Heart left ventricle (tissue), 13 donors: ENCODE results near the gene ZC3H13.

Experiments used
- CTCF ChIP-seq, 12 donors: fragments of 200-600 bp; sonication (generic) in 4 of 12; IDR thresholded peaks; one replicate each; pipeline versions ENCODE4 v1.5.0 to v1.8.0; 2018 to 2022; ENCODE audit warnings: antibody characterized with exemption in 12 of 12, mild to moderate bottlenecking in 5 of 12
- POLR2A ChIP-seq, 2 donors: fragments of 450-650 bp; IDR thresholded peaks; one replicate each; pipeline ENCODE4 v1.6.1; 2017; ENCODE audit warnings: antibody characterized with exemption in 2 of 2, mild to moderate bottlenecking in 2 of 2, moderate library complexity in 2 of 2
- donor health status: ischemic (EF 13 %, LVEDD 7.1; RV severe dilation, severe dysfunction).
- donor health status: DM: no; HTN: yes; CAD: no.
- donor health status: DM: no; HTN: no; CAD: no.
- donor health status: ischemic (EF 25% LVEDD 6.9; RV normal size, moderate dysfunction).
- donor health status: ischemic (EF 25% LVEDD 5.7; RV mildly dilated, moderate dysfunction).
- donor health status: ischemic (EF 35%, LVEDD 5.7; RV mildly dilated, moderate dysfunction).
- donor health status: nonischemic (EF 11% LVEDD 7.7; RV severe dilation, severe dysfunction).
- donor health status: DM: yes; HTN: yes; CAD: no.
- donor health status: PGD.
- donor health status: ischemic (EF 29% LVEDD 5.4; RV normal size, mild dysfunction).
- donor health status: nonischemic (EF 23%, LVEDD 6.1; RV moderate dilation, normal function).

GRCh38 chr13:45928176-45928575 is 124.4 kb downstream of the ZC3H13 start:
- TF ChIP-seq POLR2A (IDR thresholded peaks at IDR 0.05) (no peak), CTCF (IDR thresholded peaks at IDR 0.05) (no peak)
